ENCODE results near the gene CMIP.
"Not testable (repeated sequence)": the region's sequence is repeated elsewhere in the genome, so short reads cannot be mapped to it uniquely, and the experiment has no call there.

The CMIP gene

DNA sequence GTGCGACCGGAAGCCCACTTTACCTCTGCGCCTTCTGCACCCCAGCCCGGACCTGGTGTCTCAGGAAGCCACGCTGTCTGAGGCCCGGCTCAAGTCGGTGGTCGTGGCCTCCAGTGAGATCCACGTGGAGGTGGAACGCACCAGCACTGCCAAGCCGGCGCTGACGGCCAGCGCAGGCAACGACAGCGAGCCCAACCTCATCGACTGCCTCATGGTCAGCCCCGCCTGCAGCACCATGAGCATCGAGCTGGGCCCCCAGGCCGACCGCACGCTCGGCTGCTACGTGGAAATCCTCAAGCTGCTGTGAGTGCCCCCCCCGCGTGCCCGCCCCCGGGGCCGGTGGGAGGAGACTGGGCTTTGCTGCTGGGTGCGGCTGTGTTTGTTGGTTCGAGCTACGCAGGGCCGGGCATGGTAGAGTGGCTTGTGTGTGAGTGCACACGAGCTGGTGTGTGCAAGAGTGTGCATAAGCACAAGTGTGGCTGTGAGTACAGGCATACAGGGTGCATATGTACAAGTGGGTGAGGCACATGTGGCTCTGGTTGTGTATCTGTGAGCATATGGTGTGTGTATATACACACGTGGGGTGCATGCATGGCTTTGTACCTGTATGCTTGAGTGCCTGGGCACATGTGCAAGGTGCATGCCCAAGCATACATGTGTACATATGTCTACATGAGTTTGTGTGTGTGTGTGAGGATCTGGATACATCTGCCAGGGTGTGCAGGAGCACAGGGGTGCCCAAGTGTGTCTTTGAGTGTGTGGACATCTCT is 233.9 kb downstream of the CMIP start:
- DNase-seq = no peak
- H3K27ac Mint-ChIP-seq = no peak overlapping the region
- no peaks in the 10 kb centered on the region for H3K4me1 Mint-ChIP-seq (ENCODE audit: low read depth)
- no peak overlapping the region for H3K4me3 Mint-ChIP-seq
- no peaks in the 10 kb centered on the region for H3K27me3 Mint-ChIP-seq
- H3K36me3 Mint-ChIP-seq (ENCODE audit: low read depth) = peaks cover 64% of the 10 kb centered on the region
- H3K9me3 Mint-ChIP-seq = no peaks in the 10 kb centered on the region

- no peaks in the 10 kb centered on the region for H3K27me3 Mint-ChIP-seq
- H3K4me1 Mint-ChIP-seq (ENCODE audit: low read depth) = no peaks in the 10 kb centered on the region
- H3K9me3 Mint-ChIP-seq = no peaks in the 10 kb centered on the region
- H3K27ac Mint-ChIP-seq = no peak overlapping the region
- H3K36me3 Mint-ChIP-seq (ENCODE audit: low read depth) = peaks cover 58% of the 10 kb centered on the region
- no peak for DNase-seq
- H3K4me3 Mint-ChIP-seq = no peak overlapping the region
Measured at GRCh38 chr16:81679721-81680430, 235.3 kb downstream of the CMIP start.

DNA sequence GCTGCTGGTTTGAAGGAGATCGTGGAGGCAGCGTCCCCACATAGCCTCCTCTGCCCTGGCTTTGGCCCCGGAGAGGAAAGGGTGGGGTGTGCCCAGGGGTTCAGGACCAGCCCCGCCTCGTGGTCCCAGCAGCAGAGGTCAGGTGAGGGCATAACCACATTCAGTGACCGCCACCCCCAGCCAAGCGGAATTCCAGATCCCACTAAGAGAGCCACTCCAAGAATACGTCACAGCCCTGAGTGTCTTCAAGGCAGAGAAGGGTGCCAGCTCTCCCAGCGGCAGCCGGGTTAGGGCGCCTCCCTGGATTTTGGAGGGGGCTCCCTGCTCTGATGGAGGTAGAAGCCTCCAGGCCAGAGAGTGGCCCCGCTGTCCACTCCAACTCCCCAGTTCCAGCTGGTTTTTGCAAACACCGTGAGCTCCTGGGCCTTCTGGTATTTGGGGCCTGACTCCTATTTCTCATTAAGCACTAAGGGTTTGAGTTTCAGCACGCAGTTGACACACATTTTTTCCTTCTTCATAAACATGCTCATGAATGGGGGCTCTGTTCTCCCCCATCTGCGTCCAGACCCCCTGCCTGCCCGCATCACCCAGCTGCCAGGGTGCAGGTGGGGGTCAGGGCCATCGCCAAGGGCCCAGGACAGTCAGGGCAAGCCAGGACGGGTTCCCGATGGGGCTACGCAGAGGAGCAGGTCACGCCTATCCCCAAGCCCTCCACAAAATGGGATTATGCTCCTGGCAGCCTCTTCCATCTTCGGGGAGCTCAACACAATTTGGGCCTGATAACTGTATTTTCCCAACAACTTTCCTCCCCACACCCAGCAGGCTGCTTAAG is 236.1 kb downstream of the CMIP start:
- H3K27me3 Mint-ChIP-seq = no peaks in the 10 kb centered on the region
- H3K4me3 Mint-ChIP-seq = no peak overlapping the region
- H3K4me1 Mint-ChIP-seq (ENCODE audit: low read depth) = no peaks in the 10 kb centered on the region
- H3K27ac Mint-ChIP-seq = no peak overlapping the region
- DNase-seq = no peak
- H3K9me3 Mint-ChIP-seq = no peaks in the 10 kb centered on the region
- peaks cover 55% of the 10 kb centered on the region for H3K36me3 Mint-ChIP-seq (ENCODE audit: low read depth)

GRCh38 chr16:81681311-81681710 is 236.7 kb downstream of the CMIP start:
- Mint-ChIP-seq H3K27ac (no peak overlapping the region), H3K4me3 (no peak overlapping the region), H3K4me1 (ENCODE audit: low read depth) (peaks cover 4% of the 10 kb centered on the region), H3K36me3 (ENCODE audit: low read depth) (peaks cover 53% of the 10 kb centered on the region), H3K9me3 (no peaks in the 10 kb centered on the region), H3K27me3 (no peaks in the 10 kb centered on the region)
- no peak for DNase-seq

DNA sequence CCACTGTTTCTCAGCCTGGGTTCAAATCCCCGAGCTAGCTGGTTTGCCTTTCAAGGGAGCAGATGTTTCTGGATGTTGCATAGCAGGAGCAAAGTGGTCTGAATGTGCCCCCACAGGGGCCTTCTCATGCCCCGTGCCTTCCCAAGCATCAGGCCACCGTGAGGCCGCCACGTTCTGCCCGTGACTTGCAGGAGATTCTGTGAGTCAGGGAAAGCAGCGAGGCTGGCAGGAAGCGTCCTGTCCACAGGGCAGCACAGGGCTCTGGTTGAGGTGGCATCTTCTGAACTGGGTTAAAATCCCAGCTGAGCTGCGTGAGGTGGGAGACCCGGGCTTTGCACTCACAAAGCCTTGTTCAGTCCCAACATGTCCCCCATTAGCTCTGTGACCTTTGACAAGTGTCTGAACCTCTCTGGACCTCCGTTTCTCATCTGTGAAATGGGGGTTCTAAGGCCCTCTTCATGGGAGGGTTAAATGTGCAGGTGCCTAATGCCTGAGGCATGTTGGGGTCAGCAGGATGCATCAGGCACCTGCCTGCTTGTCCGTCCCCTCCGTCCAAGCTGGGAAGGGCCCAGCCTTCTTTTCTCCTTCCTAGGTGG is 239.7 kb downstream of the CMIP start:
- H3K27me3 Mint-ChIP-seq = no peaks in the 10 kb centered on the region
- no peak overlapping the region for H3K27ac Mint-ChIP-seq
- no peak overlapping the region for H3K4me3 Mint-ChIP-seq
- H3K9me3 Mint-ChIP-seq = no peaks in the 10 kb centered on the region
- H3K4me1 Mint-ChIP-seq (ENCODE audit: low read depth) = peaks cover 16% of the 10 kb centered on the region
- peaks cover 29% of the 10 kb centered on the region for H3K36me3 Mint-ChIP-seq (ENCODE audit: low read depth)
- no peak for DNase-seq

DNA sequence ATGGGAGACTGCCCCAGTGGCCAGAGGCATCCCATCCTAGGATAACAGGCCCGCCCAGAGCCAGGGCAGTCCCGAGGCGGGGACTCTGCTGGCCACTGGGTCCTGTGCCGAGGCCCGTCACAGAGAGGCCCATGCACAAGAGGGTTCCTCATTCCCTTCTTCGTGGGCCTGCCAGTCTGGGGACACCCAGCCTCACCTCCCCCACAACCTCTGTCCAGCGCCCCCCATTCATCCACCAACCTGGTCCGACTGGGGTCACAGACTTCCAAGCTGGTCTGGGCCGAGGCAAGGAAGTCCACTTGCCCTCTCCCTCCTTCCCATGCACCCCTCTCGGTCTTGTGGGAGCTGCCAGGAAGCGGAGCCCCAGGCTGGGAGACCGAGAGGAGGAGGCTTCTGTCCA is 240.3 kb downstream of the CMIP start:
- no peak for DNase-seq
- H3K36me3 Mint-ChIP-seq (ENCODE audit: low read depth) = peaks cover 23% of the 10 kb centered on the region
- H3K27ac Mint-ChIP-seq = no peak overlapping the region
- no peaks in the 10 kb centered on the region for H3K9me3 Mint-ChIP-seq
- no peak overlapping the region for H3K4me3 Mint-ChIP-seq
- H3K4me1 Mint-ChIP-seq (ENCODE audit: low read depth) = peaks cover 16% of the 10 kb centered on the region
- H3K27me3 Mint-ChIP-seq = no peaks in the 10 kb centered on the region

DNA sequence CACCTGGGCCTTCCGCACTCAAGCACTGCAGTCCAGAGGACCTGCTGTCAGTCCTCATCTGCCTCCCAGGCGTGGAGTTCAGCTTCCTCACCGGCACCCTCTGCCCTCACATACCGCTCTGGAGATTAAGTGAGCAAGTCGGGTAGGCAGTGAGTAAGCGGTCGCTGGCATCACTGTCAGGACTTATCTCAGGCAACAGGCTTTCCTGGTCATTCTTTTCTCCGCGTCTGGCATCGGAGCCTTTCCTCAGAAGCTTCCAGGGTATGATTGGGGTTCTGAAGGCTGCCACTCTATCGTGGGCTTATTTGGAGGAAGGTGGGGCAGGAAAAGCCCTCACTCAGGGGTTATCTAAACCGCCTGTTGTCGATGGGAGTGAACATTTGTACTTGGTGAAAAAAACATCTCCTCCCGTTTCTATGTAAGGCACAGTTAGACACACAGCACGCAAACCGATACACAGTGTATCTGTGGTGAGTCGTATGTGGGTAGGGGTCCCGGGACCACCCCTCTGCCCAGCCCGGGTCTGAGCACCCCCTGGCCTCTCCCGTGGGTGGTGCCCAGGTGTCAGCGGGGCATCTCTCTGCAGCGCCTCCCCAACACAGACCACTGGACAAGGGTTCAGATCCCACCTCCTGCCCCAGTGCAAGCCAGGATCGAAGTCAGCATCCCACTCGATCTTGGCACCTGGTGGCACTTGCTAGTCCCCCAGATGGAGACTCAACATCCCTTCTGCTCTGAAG is 242.0 kb downstream of the CMIP start:
- no peaks in the 10 kb centered on the region for H3K27me3 Mint-ChIP-seq
- H3K9me3 Mint-ChIP-seq = no peaks in the 10 kb centered on the region
- DNase-seq = no peak
- H3K4me3 Mint-ChIP-seq = no peak overlapping the region
- peaks cover 10% of the 10 kb centered on the region for H3K36me3 Mint-ChIP-seq (ENCODE audit: low read depth)
- no peak overlapping the region for H3K27ac Mint-ChIP-seq
- H3K4me1 Mint-ChIP-seq (ENCODE audit: low read depth) = peaks cover 16% of the 10 kb centered on the region

DNA sequence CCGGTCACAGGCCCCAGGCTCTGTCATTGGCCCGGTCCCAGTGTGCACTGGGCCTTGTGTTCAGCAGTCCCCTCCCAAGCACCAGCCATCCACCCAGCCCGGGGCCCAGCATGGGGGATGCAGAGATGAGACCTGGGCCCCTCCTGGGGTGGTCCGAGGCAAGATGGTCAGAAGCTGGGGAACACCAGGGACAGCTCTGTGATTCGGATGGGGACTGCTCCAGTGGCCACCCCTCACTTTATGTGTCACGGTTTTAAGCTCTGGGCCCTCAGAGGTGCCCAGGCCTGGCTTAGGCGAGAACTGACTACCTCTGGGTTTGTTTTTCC is 242.5 kb downstream of the CMIP start:
- peaks cover 10% of the 10 kb centered on the region for H3K36me3 Mint-ChIP-seq (ENCODE audit: low read depth)
- peaks cover 16% of the 10 kb centered on the region for H3K4me1 Mint-ChIP-seq (ENCODE audit: low read depth)
- no peak overlapping the region for H3K27ac Mint-ChIP-seq
- no peaks in the 10 kb centered on the region for H3K27me3 Mint-ChIP-seq
- H3K4me3 Mint-ChIP-seq = no peak overlapping the region
- no peak for DNase-seq
- no peaks in the 10 kb centered on the region for H3K9me3 Mint-ChIP-seq

DNA sequence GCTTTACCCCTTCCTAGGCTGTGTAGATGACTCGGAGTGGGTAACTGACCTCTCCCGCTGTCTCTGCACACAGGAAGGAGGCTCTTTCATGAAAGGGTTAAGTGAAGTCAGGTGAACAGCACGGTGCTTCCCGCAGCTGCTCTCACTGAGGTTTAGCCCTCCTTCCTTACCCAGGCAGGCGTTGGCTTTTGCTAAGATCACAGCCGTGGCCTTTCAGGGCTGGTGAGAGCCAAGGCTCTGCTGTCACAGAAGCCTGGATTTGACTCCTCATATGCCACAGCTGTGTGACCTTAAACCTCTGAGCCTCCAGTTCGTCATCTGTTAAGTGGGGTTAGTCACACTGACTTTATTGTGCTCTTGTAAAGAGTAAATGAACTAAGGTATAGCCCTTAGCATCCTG is 243.6 kb downstream of the CMIP start:
- Mint-ChIP-seq H3K27me3 (no peaks in the 10 kb centered on the region), H3K4me3 (no peak overlapping the region), H3K27ac (no peak overlapping the region), H3K4me1 (ENCODE audit: low read depth) (peaks cover 16% of the 10 kb centered on the region), H3K9me3 (no peaks in the 10 kb centered on the region), H3K36me3 (ENCODE audit: low read depth) (peaks cover 21% of the 10 kb centered on the region)
- no peak for DNase-seq

DNA sequence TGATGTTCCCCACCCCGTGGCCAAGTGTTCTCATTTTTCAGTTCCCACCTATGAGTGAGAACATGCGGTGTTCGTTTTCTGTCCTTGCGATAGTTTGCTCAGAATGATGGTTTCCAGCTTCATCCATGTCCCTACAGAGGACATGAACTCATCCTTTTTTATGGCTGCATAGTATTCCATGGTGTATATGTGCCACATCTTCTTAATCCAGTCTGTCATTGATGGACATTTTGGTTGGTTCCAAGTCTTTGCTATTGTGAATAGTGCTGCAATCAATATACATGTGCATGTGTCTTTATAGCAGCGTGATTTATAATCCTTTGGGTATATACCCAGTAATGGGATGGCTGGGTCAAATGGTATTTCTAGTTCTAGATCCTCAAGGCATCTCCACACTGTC is 244.2 kb downstream of the CMIP start:
- not testable (repeated sequence) for H3K27ac Mint-ChIP-seq, H3K9me3 Mint-ChIP-seq, H3K4me3 Mint-ChIP-seq, DNase-seq, H3K27me3 Mint-ChIP-seq
- Mint-ChIP-seq H3K36me3 (ENCODE audit: low read depth) (peaks cover 26% of the 10 kb centered on the region), H3K4me1 (ENCODE audit: low read depth) (peaks cover 16% of the 10 kb centered on the region)

DNA sequence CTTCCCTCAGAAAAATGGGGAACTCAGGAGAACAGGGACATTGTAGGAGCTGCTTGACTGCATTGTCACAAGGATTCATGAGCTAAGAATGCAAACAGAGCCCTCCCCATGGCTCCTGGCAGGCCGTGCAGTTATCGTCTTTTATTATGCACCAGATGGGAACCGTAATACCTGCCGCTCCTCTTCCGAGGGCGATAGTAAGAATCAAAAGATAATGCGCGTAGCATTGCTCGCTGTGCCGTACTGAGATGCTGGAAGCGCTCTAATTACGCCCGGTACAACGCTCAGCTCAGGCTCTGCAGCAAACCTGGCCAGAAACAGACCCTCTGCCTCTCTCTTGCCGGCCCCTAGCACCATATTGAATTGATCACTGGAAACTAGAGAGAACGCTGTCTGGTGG is 247.4 kb downstream of the CMIP start:
- Mint-ChIP-seq H3K4me3 (no peak overlapping the region), H3K27ac (no peak overlapping the region), H3K9me3 (no peaks in the 10 kb centered on the region), H3K4me1 (ENCODE audit: low read depth) (peaks cover 12% of the 10 kb centered on the region), H3K36me3 (ENCODE audit: low read depth) (peaks cover 46% of the 10 kb centered on the region), H3K27me3 (no peaks in the 10 kb centered on the region)
- DNase-seq = no peak

DNA sequence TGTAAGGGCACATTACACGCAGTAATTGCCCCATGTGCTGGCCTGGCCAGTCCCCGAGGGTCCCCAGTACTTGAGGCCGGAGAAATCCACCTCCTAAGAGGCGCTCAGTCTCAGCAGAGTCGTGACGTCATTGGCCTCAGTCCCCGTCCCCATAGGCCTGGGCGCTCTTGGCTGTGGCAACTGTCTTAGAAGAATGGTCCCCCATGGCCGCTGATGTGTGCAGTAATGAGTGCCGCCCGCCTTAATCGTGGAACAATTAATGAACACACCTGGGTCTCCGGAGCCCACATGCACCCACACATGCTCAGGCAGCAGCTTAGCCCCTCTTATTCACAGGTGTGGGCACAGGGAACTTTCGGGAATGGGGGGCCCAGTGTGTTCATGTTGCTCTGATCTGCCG is 248.0 kb downstream of the CMIP start:
- no peak overlapping the region for H3K27ac Mint-ChIP-seq
- peaks cover 11% of the 10 kb centered on the region for H3K4me1 Mint-ChIP-seq (ENCODE audit: low read depth)
- H3K4me3 Mint-ChIP-seq = no peak overlapping the region
- DNase-seq = no peak
- no peaks in the 10 kb centered on the region for H3K27me3 Mint-ChIP-seq
- no peaks in the 10 kb centered on the region for H3K9me3 Mint-ChIP-seq
- peaks cover 46% of the 10 kb centered on the region for H3K36me3 Mint-ChIP-seq (ENCODE audit: low read depth)

GRCh38 chr16:81693041-81693743 is 248.6 kb downstream of the CMIP start:
- no peaks in the 10 kb centered on the region for H3K9me3 Mint-ChIP-seq

More at GRCh38 chr16:81693041-81693743, 248.6 kb downstream of the CMIP start:
- no peak for DNase-seq
- peaks cover 46% of the 10 kb centered on the region for H3K36me3 Mint-ChIP-seq (ENCODE audit: low read depth)
- peaks cover 5% of the 10 kb centered on the region for H3K4me1 Mint-ChIP-seq (ENCODE audit: low read depth)
- H3K4me3 Mint-ChIP-seq = no peak overlapping the region
- H3K27ac Mint-ChIP-seq = peak overlapping the region; percentile 14
- no peaks in the 10 kb centered on the region for H3K27me3 Mint-ChIP-seq
